B cell (primary cell): ENCODE measurements around the gene DNM2. TPM values are rescaled to one million over a fixed set of nuclear protein-coding genes. Genes with fewer than 3 reads are reported as not detected.
"Not testable (repeated sequence)": the region's sequence is repeated elsewhere in the genome, so short reads cannot be mapped to it uniquely, and the experiment has no call there.

ENCODE experiments used
- ATAC-seq: fragments of 200-7000 bp; cut with Tn5 transposase; one replicate; pipeline ENCODE4 v1.10.0; 2021; ENCODE audit warnings: low read depth, mild to moderate bottlenecking, moderate number of reproducible peaks, moderate library complexity
- CTCF ChIA-PET: fragments of 350-600 bp; sonication (Branson Sonifier 250); formaldehyde crosslinking; loops from one replicate; lab custom pipeline; 2021; ENCODE audit warnings: antibody characterized with exemption, inconsistent platforms; lab: Charles Lee
- POLR2A ChIA-PET: fragments of 350-600 bp; sonication (Branson Sonifier 250); formaldehyde crosslinking; loops from one replicate; lab custom pipeline; 2021; ENCODE audit warnings: antibody characterized with exemption; lab: Charles Lee
- DNase-seq: peaks from one replicate; pipeline ENCODE4 v3.0.0; 2013
- H2AFZ ChIP-seq: 2 replicates; pipeline ENCODE4 v1.6.1; 2012; ENCODE audit warnings: mild to moderate bottlenecking, low read depth, low read length; ENCODE audit not compliant: insufficient read depth, poor library complexity, severe bottlenecking
- H3K27ac ChIP-seq, 2 donors: 1 replicate in 1 of 2; 2 replicates in 1 of 2; pipeline ENCODE4 v1.5.1; 2012 to 2013; ENCODE audit warnings: low read length in 2 of 2, mild to moderate bottlenecking in 2 of 2, moderate library complexity in 1 of 2
- H3K27me3 ChIP-seq, 4 experiments: fragments of 200-600 bp in 1 of 4; sonication (generic) in 1 of 4; replicated peaks in 1 of 4; 1 replicate in 2 of 4; 2 replicates in 2 of 4; pipeline versions ENCODE4 v1.6.1 to v1.7.0; 2013 to 2016; ENCODE audit warnings: low read length in 3 of 4, mild to moderate bottlenecking in 2 of 4, mixed read lengths in 1 of 4, moderate library complexity in 1 of 4; ENCODE audit not compliant: insufficient read depth in 4 of 4, control insufficient read depth in 3 of 4; ENCODE audit errors: control extremely low read depth in 1 of 4
- H3K36me3 ChIP-seq, 2 experiments: replicated peaks in 1 of 2; 1 replicate in 1 of 2; 2 replicates in 1 of 2; pipeline versions ENCODE4 v1.6.1 to v1.7.1; 2013; ENCODE audit warnings: low read length in 1 of 2; ENCODE audit not compliant: insufficient read depth in 2 of 2, control insufficient read depth in 1 of 2; ENCODE audit errors: control extremely low read depth in 1 of 2, extremely low read depth in 1 of 2
- H3K4me1 ChIP-seq, 2 donors: fragments of 200-600 bp in 1 of 2; sonication (generic) in 1 of 2; 1 replicate in 1 of 2; 2 replicates in 1 of 2; pipeline versions ENCODE4 v1.5.1 to v1.6.1; 2013 to 2017; ENCODE audit warnings: low read length in 2 of 2; ENCODE audit not compliant: control insufficient read depth in 2 of 2, insufficient read depth in 2 of 2
- H3K4me2 ChIP-seq: replicated peaks from 2 replicates; pipeline ENCODE3; 2012; ENCODE audit warnings: mild to moderate bottlenecking, low read depth, low read length; ENCODE audit not compliant: poor library complexity, severe bottlenecking
- H3K4me3 ChIP-seq, 5 experiments: fragments of 200-600 bp in 1 of 5; sonication (generic) in 1 of 5; 1 replicate in 3 of 5; 2 replicates in 2 of 5; pipeline versions ENCODE4 v1.5.1 to v1.7.0; 2011 to 2016; ENCODE audit warnings: low read length in 4 of 5, mild to moderate bottlenecking in 4 of 5, low read depth in 2 of 5, control low read depth in 1 of 5, moderate library complexity in 1 of 5; ENCODE audit not compliant: insufficient read depth in 1 of 5; ENCODE audit errors: control extremely low read depth in 1 of 5, extremely low read depth in 1 of 5
- H3K79me2 ChIP-seq: fragments of 200-600 bp; sonication (generic); one replicate; pipeline ENCODE4 v1.6.0; 2016; ENCODE audit warnings: low read length; ENCODE audit not compliant: control insufficient read depth, insufficient read depth
- H3K9ac ChIP-seq: fragments of 200-600 bp; sonication (generic); 2 replicates; pipeline ENCODE4 v1.6.1; 2017; ENCODE audit warnings: mild to moderate bottlenecking, low read length, moderate library complexity
- H3K9me3 ChIP-seq, 3 donors: one replicate each; pipeline versions ENCODE4 v1.6.1 to v1.7.1; 2013; ENCODE audit warnings: low read length in 2 of 3; ENCODE audit not compliant: control insufficient read depth in 2 of 3, insufficient read depth in 1 of 3; ENCODE audit errors: control extremely low read depth in 1 of 3
- H4K20me1 ChIP-seq: 2 replicates; pipeline ENCODE4 v1.6.0; 2012; ENCODE audit warnings: mild to moderate bottlenecking, low read length; ENCODE audit not compliant: insufficient read depth, control insufficient read depth, poor library complexity, severe bottlenecking
- H3K27ac Mint-ChIP-seq: one replicate; pipeline ENCODE4 v1.8.0; 2021; ENCODE audit warnings: mixed read lengths
- H3K27me3 Mint-ChIP-seq: one replicate; pipeline ENCODE4 v1.8.0; 2021; ENCODE audit warnings: mixed read lengths
- H3K4me1 Mint-ChIP-seq: one replicate; pipeline ENCODE4 v1.8.0; 2021; ENCODE audit warnings: mixed read lengths
- H3K4me3 Mint-ChIP-seq: one replicate; pipeline ENCODE4 v1.8.0; 2021; ENCODE audit warnings: mixed read lengths
- H3K9me3 Mint-ChIP-seq: one replicate; pipeline ENCODE4 v1.8.0; 2022; ENCODE audit warnings: mixed read lengths; ENCODE audit not compliant: insufficient read depth
- EZH2 ChIP-seq: IDR thresholded peaks from 2 replicates; pipeline ENCODE4 v1.6.1; 2012; ENCODE audit warnings: borderline replicate concordance, low read depth, mild to moderate bottlenecking, moderate library complexity, low read length; ENCODE audit not compliant: insufficient read depth, poor library complexity, severe bottlenecking
- WGBS: methylation state at CpG from one replicate; pipeline ENCODE4 v1.1.5; 2013; ENCODE audit warnings: missing lambda C conversion rate; ENCODE audit not compliant: insufficient coverage; 5-methylcytosine and 5-hydroxymethylcytosine counted together
- intact Hi-C: fragments of 100-400 bp; cut with micrococcal nuclease; formaldehyde crosslinking; loops from one replicate; pipeline ENCODE4 v1.10.0; 2022
- polyA plus RNA-seq: library from polyadenylated mRNA; depleted of rRNA; stranded (reverse); fragments of >200 nt; gene quantifications from 2 replicates; pipeline ENCODE4 v1.2.3, GENCODE V29; 2012
- total RNA-seq, 2 donors: library from RNA; stranded (reverse); fragments of 120-200 nt in 1 of 2; gene quantifications; 1 replicate in 1 of 2; 2 replicates in 1 of 2; pipeline versions ENCODE4 v1.2.3 to v1.2.4, GENCODE V29; 2013 to 2022
- TF ChIP-seq, protein P1 (sequence below): fragments of 200-600 bp; IDR thresholded peaks from one replicate; pipeline ENCODE4 v1.8.0; 2022; ENCODE audit warnings: antibody characterized with exemption, mild to moderate bottlenecking

Gene DNM2
- total and polyA plus RNA-seq, 2 donors (not counting 1 experiment from before 2014, with no cell fraction given): 163 to 353 TPM

DNA sequence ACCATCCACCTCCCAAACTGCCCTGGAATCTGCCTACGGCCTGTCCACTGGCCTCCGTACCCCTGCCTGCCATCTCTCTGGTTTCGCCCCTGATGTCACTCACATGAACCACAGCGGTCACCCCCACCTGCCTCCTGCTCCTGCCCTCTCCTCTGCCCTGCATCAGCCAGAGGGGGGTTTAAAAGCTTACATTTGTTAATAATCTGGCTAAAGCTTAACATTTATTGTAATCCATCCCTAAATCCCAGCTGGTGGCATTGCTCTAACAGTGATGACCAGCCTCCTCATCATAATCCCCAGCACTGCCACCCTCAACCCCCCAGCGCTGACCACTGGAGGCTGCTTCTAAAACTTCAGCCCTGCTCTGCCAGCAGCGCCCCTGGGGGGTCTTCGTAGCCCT is 38.9 kb downstream of the DNM2 start:
- no peaks in the 10 kb centered on the region for H3K9me3 Mint-ChIP-seq
- Histone ChIP-seq H3K4me2 (no peak overlapping the region), H3K4me3 (no peak overlapping the region), H3K4me1 (peaks cover 48 to 83% of the 10 kb centered on the region in 2 donors), H3K27ac (peak overlapping the region in 1 of 2 donors; percentile 42), H3K27me3 (no peaks in the 10 kb centered on the region), H3K79me2 (peaks cover 91% of the 10 kb centered on the region), H3K9ac (no peak overlapping the region), H4K20me1 (peaks cover 27% of the 10 kb centered on the region), H3K9me3 (no peaks in the 10 kb centered on the region), H3K36me3 (peaks cover 0 to 13% of the 10 kb centered on the region in 2 experiments), H2AFZ (no peak overlapping the region)
- H3K4me1 Mint-ChIP-seq: peaks cover 77% of the 10 kb centered on the region
- DNase-seq: no peak
- no peak for ATAC-seq
- CTCF ChIA-PET: interaction anchor here (0.5 kb wide), 1 partner anchor 247 kb away, joined by 4 read pairs; no protein-coding TSS in a partner anchor
- WGBS: 100% methylated on average over 4 of the region's 7 CpGs
- TF ChIP-seq, protein P1, sequence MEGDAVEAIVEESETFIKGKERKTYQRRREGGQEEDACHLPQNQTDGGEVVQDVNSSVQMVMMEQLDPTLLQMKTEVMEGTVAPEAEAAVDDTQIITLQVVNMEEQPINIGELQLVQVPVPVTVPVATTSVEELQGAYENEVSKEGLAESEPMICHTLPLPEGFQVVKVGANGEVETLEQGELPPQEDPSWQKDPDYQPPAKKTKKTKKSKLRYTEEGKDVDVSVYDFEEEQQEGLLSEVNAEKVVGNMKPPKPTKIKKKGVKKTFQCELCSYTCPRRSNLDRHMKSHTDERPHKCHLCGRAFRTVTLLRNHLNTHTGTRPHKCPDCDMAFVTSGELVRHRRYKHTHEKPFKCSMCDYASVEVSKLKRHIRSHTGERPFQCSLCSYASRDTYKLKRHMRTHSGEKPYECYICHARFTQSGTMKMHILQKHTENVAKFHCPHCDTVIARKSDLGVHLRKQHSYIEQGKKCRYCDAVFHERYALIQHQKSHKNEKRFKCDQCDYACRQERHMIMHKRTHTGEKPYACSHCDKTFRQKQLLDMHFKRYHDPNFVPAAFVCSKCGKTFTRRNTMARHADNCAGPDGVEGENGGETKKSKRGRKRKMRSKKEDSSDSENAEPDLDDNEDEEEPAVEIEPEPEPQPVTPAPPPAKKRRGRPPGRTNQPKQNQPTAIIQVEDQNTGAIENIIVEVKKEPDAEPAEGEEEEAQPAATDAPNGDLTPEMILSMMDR: no peak
- no peak for TF ChIP-seq EZH2
- peak overlapping the region; percentile 77 for H3K27ac Mint-ChIP-seq
- no peak overlapping the region for H3K4me3 Mint-ChIP-seq
- no peaks in the 10 kb centered on the region for H3K27me3 Mint-ChIP-seq
- intact Hi-C loops: no loop called here
- POLR2A ChIA-PET: no interaction called here

DNA sequence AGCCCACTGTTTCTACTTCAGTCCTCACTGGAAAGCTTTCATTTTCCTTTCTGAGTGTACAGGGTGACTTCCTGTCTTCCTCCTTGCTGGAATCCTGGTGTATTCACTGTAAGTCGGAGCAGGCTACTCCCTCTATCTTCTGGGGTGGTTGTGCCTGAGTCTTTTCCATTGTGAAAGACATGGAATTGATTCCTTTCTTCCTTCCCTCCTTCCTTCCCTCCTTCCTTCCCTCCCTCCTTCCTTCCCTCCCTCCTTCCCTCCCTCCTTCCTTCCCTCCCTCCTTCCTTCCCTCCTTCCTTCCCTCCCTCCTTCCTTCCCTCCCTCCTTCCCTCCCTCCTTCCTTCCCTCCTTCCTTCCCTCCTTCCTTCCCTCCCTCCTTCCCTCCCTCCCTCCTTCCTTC is 40.2 kb downstream of the DNM2 start:
- not testable (repeated sequence) for DNase-seq, H2AFZ ChIP-seq, ATAC-seq, H3K27me3 Mint-ChIP-seq, H3K27me3 ChIP-seq, H3K9me3 Mint-ChIP-seq, H3K4me3 Mint-ChIP-seq, H3K4me3 ChIP-seq, H3K9me3 ChIP-seq, H3K9ac ChIP-seq
- Histone ChIP-seq H3K79me2 (peaks cover 91% of the 10 kb centered on the region), H3K36me3 (peaks cover 0 to 20% of the 10 kb centered on the region in 2 experiments), H3K27ac (peak overlapping the region in 1 of 2 donors; percentile 92), H4K20me1 (peaks cover 24% of the 10 kb centered on the region), H3K4me1 (peaks cover 48 to 83% of the 10 kb centered on the region in 2 donors), H3K4me2 (peak overlapping the region; percentile 19)
- intact Hi-C loops: loop anchor here (2.0 kb wide), 2 partner anchors 19 kb away; no protein-coding TSS in a partner anchor
- H3K27ac Mint-ChIP-seq: peak overlapping the region; percentile 74
- POLR2A ChIA-PET: interaction anchor here (2.2 kb wide), 1 partner anchor 26 kb away, joined by 18 read pairs; no protein-coding TSS in a partner anchor
- CTCF ChIA-PET: interaction anchor here (0.7 to 4.3 kb wide), 3 partner anchors 26 to 1037 kb away, joined by 3 to 31 read pairs (median 3); partner anchors contain the start of gene DNM2
- WGBS: no CpG with 5 or more reads among the region's 1 CpG
- H3K4me1 Mint-ChIP-seq: peaks cover 77% of the 10 kb centered on the region
